Activated CD8-positive, alpha-beta memory T cell treated with anti-CD3 and anti-CD28 coated beads, Interleukin-2, amount 10 ng/mL, durations not matched to agents 7 days and 5 days (primary cell): Measurements from ENCODE around the gene MFSD8. TPM values are rescaled to one million over a fixed set of nuclear protein-coding genes. Genes with fewer than 3 reads are reported as not detected.

Source experiments
- ATAC-seq: fragments of 150-1000 bp; cut with Tn5 transposase; one replicate; pipeline ENCODE4 v1.10.0; 2021; ENCODE audit warnings: moderate library complexity
- CTCF ChIA-PET: fragments of 350-600 bp; sonication (Branson Sonifier 250); formaldehyde crosslinking; loops from one replicate; lab custom pipeline; 2021; ENCODE audit warnings: antibody characterized with exemption; lab: Charles Lee
- DNase-seq: peaks from one replicate; pipeline ENCODE4 v3.0.0-alpha.2; 2020
- H3K27ac Mint-ChIP-seq: one replicate; pipeline ENCODE4 v1.8.0; 2021; ENCODE audit warnings: mild to moderate bottlenecking, mixed read lengths
- H3K27me3 Mint-ChIP-seq: one replicate; pipeline ENCODE4 v1.8.0; 2021; ENCODE audit warnings: mixed read lengths
- H3K36me3 Mint-ChIP-seq: one replicate; pipeline ENCODE4 v1.8.0; 2021; ENCODE audit warnings: mild to moderate bottlenecking, mixed read lengths
- H3K4me1 Mint-ChIP-seq: one replicate; pipeline ENCODE4 v1.8.0; 2021; ENCODE audit warnings: mixed read lengths
- H3K4me3 Mint-ChIP-seq: one replicate; pipeline ENCODE4 v1.8.0; 2021; ENCODE audit warnings: mild to moderate bottlenecking, moderate library complexity, mixed read lengths
- H3K9me3 Mint-ChIP-seq: one replicate; pipeline ENCODE4 v1.8.0; 2022; ENCODE audit warnings: low read depth, mixed read lengths
- total RNA-seq, 2 experiments: library from RNA; stranded (reverse); gene quantifications; one replicate each; pipeline ENCODE4 v1.2.3, GENCODE V29; 2021

The MFSD8 gene
- total RNA-seq, 2 experiments from 2014 or later = 19.9 to 24.6 TPM

DNA sequence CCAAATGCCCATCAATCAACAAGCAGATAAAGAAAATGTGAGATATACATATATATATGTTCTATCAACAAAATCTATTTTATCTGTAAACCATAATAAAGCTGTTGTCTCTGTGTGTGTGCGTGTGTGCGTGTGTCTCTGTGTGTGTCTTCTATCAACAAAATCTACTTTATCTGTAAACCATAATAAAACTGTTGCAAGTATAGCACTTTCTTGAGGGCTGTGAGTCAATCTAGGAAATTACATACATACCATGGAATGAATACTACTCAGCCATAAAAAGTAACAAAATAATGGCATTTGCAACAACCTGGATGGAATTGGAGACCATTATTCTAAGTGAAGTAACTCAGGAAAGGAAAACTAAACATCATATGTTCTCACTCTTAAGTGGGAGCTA, 96.8 kb downstream of the MFSD8 start:
- H3K4me3 Mint-ChIP-seq = no peak overlapping the region
- H3K4me1 Mint-ChIP-seq = peaks cover 7% of the 10 kb centered on the region
- H3K27ac Mint-ChIP-seq = no peak overlapping the region
- ATAC-seq (no peak), DNase-seq (no peak)
- H3K27me3 Mint-ChIP-seq = no peaks in the 10 kb centered on the region
- no peaks in the 10 kb centered on the region for H3K9me3 Mint-ChIP-seq
- peaks cover 1% of the 10 kb centered on the region for H3K36me3 Mint-ChIP-seq
- CTCF ChIA-PET = no interaction called here

Other genes starting within 250 kb of the MFSD8 start
- not detected for gene SLC25A31, start 234.8 kb downstream of the MFSD8 start, total RNA-seq
- 1 to 10 TPM in 1 of 2 experiments, under 1 TPM in 1; 0.15 to 1.3 TPM for gene HSPA4L, start 182.9 kb downstream of the MFSD8 start, total RNA-seq
- 10 to 100 TPM; 60.1 to 66.1 TPM for gene PLK4, start 84.3 kb downstream of the MFSD8 start, total RNA-seq
- gene ABHD18, start 233 bp upstream of the MFSD8 start, total RNA-seq = 10 to 100 TPM; 21.0 to 23.7 TPM
- gene LARP1B, start 96.1 kb upstream of the MFSD8 start, total RNA-seq = 10 to 100 TPM; 13.4 to 15.3 TPM